H1 (cell line): ENCODE data around the gene WDR43. TPM values are rescaled to one million over a fixed set of nuclear protein-coding genes. Genes with fewer than 3 reads are reported as not detected.

Experiments used
- BACH1 ChIP-seq: IDR thresholded peaks from 2 replicates; pipeline ENCODE4 v1.6.1; 2012; ENCODE audit warnings: low read length, improper control_type of control experiment
- PHF8 ChIP-seq: fragments of 200-600 bp; sonication (generic); conservative IDR thresholded peaks from 2 replicates; pipeline ENCODE4 v1.7.1; 2012; ENCODE audit warnings: low read depth, mild to moderate bottlenecking, inconsistent platforms, low read length, moderate library complexity
- RXRA ChIP-seq: IDR thresholded peaks from 2 replicates; pipeline ENCODE4 v1.6.1; 2011; ENCODE audit warnings: low read depth, mild to moderate bottlenecking, low read length, moderate library complexity; ENCODE audit not compliant: insufficient read depth
- SP4 ChIP-seq: IDR thresholded peaks from 2 replicates; pipeline ENCODE4 v1.6.1; 2012; ENCODE audit warnings: low read length, inconsistent platforms
- SRF ChIP-seq: IDR thresholded peaks from 2 replicates; pipeline ENCODE4 v1.6.1; 2011; ENCODE audit warnings: mild to moderate bottlenecking, low read depth, low read length, moderate library complexity
- polyA plus RNA-seq, 7 experiments: library from polyadenylated mRNA; depleted of rRNA in 3 of 7; stranded (reverse) in 5 of 7; unstranded in 2 of 7; fragments of >200 nt in 5 of 7; fragments of 200-250 nt in 2 of 7; gene quantifications; 1 replicate in 5 of 7; 2 replicates in 1 of 7; 4 replicates in 1 of 7; pipeline versions ENCODE4 v1.2.1 to v1.2.3, GENCODE V29; 2011 to 2013; ENCODE audit warnings: missing spikeins in 2 of 7, mixed read lengths in 2 of 7
- total RNA-seq: library from RNA; stranded (reverse); fragmentation: NEBNext Ultra II Directional; extraction: Animal tissue kit (Norgen Biotek cat#: 25700); gene quantifications from 2 replicates; pipeline ENCODE4 v1.2.1, GENCODE V29; 2021

Gene WDR43
- total and polyA plus RNA-seq, 2 of the 8 experiments (the other 6 are each of a cell fraction or from before 2014, with no cell fraction given) = 57.8 to 142 TPM

DNA sequence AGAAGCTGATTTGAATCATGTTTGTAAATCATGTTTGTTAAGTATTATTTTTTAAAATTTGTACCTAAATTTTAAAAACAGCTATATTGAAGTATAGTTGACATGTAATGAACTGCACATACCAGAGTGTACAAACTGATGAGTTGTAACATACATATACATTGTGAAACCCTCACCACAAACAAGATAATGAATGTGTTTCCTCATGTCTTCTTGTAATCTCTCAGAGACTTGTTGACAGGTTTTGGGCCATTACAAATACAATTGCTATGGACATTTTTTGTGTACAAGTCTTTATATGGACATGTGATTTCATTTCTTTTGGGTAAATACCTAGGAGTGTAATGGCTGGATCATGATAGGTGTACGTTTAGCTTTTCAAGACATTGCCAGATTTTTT is 21.5 kb downstream of the WDR43 start (continued):
- no peak for TF ChIP-seq PHF8
- no peak for TF ChIP-seq BACH1
- TF ChIP-seq SP4 = no peak
- TF ChIP-seq RXRA = no peak
- TF ChIP-seq SRF = no peak
- TF ChIP-seq, all 59 proteins: peak for 0
